ENCODE results near the gene STC2.

The STC2 gene

DNA sequence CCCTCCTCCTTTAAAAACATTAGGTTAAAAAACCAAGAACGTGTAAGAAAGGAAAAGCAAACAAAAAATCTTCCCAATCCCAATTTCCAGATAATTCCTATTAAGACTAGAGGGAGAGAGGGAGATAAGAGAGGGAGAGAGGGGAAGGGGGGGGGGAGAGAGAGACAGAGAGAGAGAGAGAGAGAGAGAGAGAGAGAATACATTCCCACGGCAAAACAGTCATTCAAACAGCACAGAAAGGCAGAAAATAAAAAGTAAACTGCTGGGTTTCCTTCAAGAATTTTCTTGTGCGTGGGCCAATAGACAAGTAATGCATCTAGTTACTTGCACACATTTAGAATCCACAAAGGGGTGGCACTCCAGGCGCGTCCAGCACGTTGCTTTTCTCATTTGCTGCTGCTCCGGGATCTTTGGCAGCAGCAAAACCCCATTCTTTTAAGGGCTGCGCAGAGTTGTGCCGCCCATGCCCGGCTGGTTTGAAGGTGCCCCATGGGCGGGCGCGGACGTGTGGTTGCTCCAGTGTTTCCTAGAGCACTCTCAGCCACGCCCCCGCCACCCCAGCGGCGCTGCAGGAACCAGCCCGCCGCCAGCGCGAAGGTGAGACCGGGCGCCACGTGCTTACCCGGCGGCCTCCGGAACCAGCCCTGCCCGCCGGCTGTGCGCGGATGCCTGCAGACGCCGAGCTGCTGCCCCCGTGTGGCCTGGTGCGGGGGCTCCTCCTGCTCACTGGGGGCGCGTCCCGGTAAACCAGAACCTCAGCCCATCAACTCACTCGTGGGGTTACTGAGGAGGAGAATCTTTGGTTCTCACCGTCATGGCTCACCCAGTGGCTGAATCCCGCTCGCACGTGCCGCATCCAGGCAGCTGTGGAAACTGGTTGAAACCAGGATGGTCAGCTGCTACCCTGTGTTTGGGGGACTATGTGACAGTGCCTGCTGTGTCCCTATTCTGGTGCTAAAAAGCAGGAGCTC lies 44.6 kb downstream of the STC2 start:
- Histone ChIP-seq H3K27me3 (ENCODE audit: insufficient read depth, low read depth) (no peaks in the 10 kb centered on the region), H3K4me1 (ENCODE audit: low read depth, poor library complexity, severe bottlenecking) (no peaks in the 10 kb centered on the region), H3K79me2 (ENCODE audit: insufficient read depth, low read depth) (no peaks in the 10 kb centered on the region), H2AFZ (ENCODE audit: low read depth) (peak overlapping the region; percentile 85), H3K36me3 (ENCODE audit: insufficient read depth) (no peaks in the 10 kb centered on the region), H3K4me3 (IDR thresholded peaks at IDR 0.05; ENCODE audit: insufficient read depth, low read depth, low read length) (no peak overlapping the region), H4K20me1 (ENCODE audit: insufficient read depth) (no peaks in the 10 kb centered on the region), H3K4me2 (peak overlapping the region; percentile 84), H3K27ac (no peak overlapping the region), H3K9ac (peak overlapping the region; percentile 42; the same call in 1 of the 2 replicates)
- TF ChIP-seq, protein P1, sequence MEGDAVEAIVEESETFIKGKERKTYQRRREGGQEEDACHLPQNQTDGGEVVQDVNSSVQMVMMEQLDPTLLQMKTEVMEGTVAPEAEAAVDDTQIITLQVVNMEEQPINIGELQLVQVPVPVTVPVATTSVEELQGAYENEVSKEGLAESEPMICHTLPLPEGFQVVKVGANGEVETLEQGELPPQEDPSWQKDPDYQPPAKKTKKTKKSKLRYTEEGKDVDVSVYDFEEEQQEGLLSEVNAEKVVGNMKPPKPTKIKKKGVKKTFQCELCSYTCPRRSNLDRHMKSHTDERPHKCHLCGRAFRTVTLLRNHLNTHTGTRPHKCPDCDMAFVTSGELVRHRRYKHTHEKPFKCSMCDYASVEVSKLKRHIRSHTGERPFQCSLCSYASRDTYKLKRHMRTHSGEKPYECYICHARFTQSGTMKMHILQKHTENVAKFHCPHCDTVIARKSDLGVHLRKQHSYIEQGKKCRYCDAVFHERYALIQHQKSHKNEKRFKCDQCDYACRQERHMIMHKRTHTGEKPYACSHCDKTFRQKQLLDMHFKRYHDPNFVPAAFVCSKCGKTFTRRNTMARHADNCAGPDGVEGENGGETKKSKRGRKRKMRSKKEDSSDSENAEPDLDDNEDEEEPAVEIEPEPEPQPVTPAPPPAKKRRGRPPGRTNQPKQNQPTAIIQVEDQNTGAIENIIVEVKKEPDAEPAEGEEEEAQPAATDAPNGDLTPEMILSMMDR (conservative IDR thresholded peaks at IDR 0.05; ENCODE audit: low read depth, low read length) = peak; percentile 57

DNA sequence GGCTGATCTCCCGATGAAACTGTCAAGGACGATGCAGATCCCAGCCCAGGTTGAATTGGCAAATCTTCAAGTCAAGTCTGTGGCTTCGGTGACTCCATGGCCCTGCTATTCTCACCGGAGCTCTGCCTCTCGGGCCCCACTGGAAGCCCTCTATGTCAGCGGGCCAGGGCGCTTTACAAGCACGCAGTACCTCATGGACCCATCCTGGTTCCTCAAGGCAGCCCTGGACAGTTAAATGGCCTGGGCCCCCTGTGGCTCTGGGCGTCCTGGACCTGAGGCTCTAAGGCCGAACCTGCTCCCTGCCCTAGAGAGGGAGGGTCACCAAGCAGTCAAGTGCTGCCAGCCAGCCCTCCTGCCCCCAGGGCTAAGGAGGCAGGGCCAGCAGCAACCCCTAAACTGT lies 45.3 kb downstream of the STC2 start:
- Histone ChIP-seq H3K4me2 (peak overlapping the region; percentile 84), H3K27ac (no peak overlapping the region), H2AFZ (ENCODE audit: low read depth) (peak overlapping the region; percentile 85), H3K36me3 (ENCODE audit: insufficient read depth) (no peaks in the 10 kb centered on the region), H3K79me2 (ENCODE audit: insufficient read depth, low read depth) (no peaks in the 10 kb centered on the region), H3K4me3 (IDR thresholded peaks at IDR 0.05; ENCODE audit: insufficient read depth, low read depth, low read length) (no peak overlapping the region), H3K4me1 (ENCODE audit: low read depth, poor library complexity, severe bottlenecking) (no peaks in the 10 kb centered on the region), H4K20me1 (ENCODE audit: insufficient read depth) (no peaks in the 10 kb centered on the region), H3K27me3 (ENCODE audit: insufficient read depth, low read depth) (no peaks in the 10 kb centered on the region), H3K9ac (no peak overlapping the region; the same call in 1 of the 2 replicates)
- TF ChIP-seq, protein P1 (conservative IDR thresholded peaks at IDR 0.05; ENCODE audit: low read depth, low read length) = no peak

DNA sequence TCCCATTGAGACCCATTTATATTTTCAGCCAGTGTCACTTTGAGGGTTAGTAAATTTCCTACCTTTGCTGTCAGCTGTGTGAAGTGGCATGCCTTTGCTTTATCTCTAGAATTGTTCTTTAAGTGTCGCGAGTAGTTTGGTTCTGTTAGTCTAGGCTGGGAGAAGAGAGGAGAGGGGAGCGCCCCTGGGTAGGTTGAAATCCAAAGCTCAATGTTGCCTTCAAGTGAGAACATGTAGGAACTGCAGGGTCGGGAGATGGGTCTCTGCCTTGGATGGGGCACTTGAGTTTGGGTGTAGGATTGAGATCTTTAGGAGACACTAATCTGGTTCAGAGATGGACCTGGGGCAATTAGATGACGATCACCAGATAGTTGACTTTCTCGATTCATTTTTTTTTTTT lies 46.3 kb downstream of the STC2 start:
- Histone ChIP-seq H4K20me1 (ENCODE audit: insufficient read depth) (no peaks in the 10 kb centered on the region), H3K27ac (no peak overlapping the region), H3K9ac (no peak overlapping the region), H2AFZ (ENCODE audit: low read depth) (no peak overlapping the region), H3K4me2 (no peak overlapping the region), H3K4me1 (ENCODE audit: low read depth, poor library complexity, severe bottlenecking) (no peaks in the 10 kb centered on the region), H3K79me2 (ENCODE audit: insufficient read depth, low read depth) (no peaks in the 10 kb centered on the region), H3K36me3 (ENCODE audit: insufficient read depth) (no peaks in the 10 kb centered on the region), H3K27me3 (ENCODE audit: insufficient read depth, low read depth) (no peaks in the 10 kb centered on the region), H3K4me3 (IDR thresholded peaks at IDR 0.05; ENCODE audit: insufficient read depth, low read depth, low read length) (no peak overlapping the region)
- TF ChIP-seq, protein P1 (conservative IDR thresholded peaks at IDR 0.05; ENCODE audit: low read depth, low read length) = no peak

DNA sequence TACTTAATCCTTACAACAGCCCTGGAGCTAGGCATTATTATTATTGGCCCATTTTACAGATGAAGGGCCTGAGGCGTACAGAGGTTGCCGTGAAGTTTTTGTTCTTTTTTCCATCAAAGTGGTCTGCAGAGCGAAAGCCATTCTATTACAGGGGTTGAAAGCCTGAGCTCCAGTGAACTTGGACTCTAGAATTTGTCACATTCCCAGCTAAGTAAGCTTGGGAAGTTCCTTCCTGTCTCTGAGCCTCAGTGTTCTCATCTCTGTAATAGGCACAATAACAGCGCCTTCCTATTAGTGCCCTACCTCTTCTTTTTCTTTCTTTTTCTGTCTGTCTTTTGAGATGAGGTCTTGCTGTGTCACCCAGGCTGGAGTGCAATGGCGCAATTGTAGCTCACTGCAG lies 49.0 kb downstream of the STC2 start:
- Histone ChIP-seq H3K27me3 (ENCODE audit: insufficient read depth, low read depth) (no peaks in the 10 kb centered on the region), H3K79me2 (ENCODE audit: insufficient read depth, low read depth) (no peaks in the 10 kb centered on the region), H3K9ac (no peak overlapping the region), H3K27ac (no peak overlapping the region), H2AFZ (ENCODE audit: low read depth) (no peak overlapping the region), H3K4me1 (ENCODE audit: low read depth, poor library complexity, severe bottlenecking) (no peaks in the 10 kb centered on the region), H3K4me2 (no peak overlapping the region), H3K36me3 (ENCODE audit: insufficient read depth) (no peaks in the 10 kb centered on the region), H3K4me3 (IDR thresholded peaks at IDR 0.05; ENCODE audit: insufficient read depth, low read depth, low read length) (no peak overlapping the region), H4K20me1 (ENCODE audit: insufficient read depth) (no peaks in the 10 kb centered on the region)
- TF ChIP-seq, protein P1 (conservative IDR thresholded peaks at IDR 0.05; ENCODE audit: low read depth, low read length) = no peak

Measured in KMS-11 (cell line).